Fibroblast of skin of back (primary cell): ENCODE data around the gene SLC4A8.
A peak's percentile ranks its signal among the peaks of the same experiment; 100 is the strongest.
"Not testable (repeated sequence)": the region's sequence is repeated elsewhere in the genome, so short reads cannot be mapped to it uniquely, and the experiment has no call there.

Experiments used
- DNase-seq: peaks from one replicate; pipeline ENCODE4 v3.0.0-alpha.2; 2013

SLC4A8 gene

DNA sequence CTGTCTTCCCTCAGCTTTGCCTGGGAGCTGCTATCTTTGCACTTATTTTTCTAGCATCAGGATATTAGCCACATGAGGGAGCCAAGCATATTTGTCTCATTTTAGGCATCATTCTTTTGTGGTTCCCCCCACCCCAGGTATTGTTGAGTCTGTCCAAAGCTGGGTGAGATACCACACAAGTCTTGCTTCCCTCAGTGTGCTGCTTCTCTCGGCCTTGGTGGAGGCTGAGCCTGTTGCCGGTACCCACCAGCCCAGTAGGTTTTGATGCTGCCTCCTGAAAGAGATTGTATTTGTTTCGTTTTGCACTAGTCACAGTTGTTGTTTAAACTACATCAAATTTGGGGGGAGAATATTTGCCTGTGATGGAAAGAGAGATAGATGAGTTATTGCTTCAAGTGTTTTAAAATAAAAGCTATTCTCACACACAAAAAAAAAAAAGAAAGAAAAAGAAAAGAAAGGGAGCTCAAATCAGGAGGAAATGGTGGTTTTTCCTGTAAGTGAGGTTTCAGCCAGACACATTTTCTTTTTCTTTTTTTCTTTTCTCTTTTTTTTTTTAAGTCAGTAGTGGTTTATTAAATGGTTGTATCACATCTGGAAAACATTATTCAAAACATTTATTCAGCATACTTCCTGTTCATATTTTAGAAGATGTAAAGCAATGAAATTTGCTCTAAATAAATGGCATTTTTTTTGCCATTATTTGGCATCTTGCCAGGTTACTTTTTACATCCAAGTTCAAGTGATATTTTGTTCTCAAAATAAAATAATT, 58.5 kb downstream of the SLC4A8 start:
- peak; percentile 28 for DNase-seq

GRCh38 chr12:51484119-51484518, 59.5 kb downstream of the SLC4A8 start:
- no peak for DNase-seq

- DNase-seq: no peak
Observed at GRCh38 chr12:51488281-51488680, 63.6 kb downstream of the SLC4A8 start.

DNA sequence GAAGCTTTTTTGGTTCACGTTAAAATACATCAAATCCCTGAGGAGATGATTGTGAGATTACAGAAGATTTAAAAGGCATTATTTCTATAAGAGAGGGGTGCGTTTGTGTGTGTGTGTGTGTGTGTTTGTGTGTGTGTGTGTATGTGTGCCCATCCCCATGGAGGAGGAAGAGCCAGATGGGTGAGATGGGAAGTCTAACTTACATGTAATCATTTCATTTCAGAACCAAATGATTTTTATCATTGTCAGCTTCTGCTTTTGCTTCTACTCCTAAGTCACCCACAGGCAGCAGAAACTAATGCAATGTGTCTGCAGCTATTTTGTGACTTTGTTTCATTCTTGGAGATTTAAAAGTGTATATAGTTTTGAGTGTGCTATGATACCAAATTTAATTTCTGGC, 68.7 kb downstream of the SLC4A8 start:
- DNase-seq: no peak

GRCh38 chr12:51496895-51497294, 72.3 kb downstream of the SLC4A8 start:
- no peak for DNase-seq

- DNase-seq: no peak
Observed at GRCh38 chr12:51504851-51505250, 80.2 kb downstream of the SLC4A8 start.

DNA sequence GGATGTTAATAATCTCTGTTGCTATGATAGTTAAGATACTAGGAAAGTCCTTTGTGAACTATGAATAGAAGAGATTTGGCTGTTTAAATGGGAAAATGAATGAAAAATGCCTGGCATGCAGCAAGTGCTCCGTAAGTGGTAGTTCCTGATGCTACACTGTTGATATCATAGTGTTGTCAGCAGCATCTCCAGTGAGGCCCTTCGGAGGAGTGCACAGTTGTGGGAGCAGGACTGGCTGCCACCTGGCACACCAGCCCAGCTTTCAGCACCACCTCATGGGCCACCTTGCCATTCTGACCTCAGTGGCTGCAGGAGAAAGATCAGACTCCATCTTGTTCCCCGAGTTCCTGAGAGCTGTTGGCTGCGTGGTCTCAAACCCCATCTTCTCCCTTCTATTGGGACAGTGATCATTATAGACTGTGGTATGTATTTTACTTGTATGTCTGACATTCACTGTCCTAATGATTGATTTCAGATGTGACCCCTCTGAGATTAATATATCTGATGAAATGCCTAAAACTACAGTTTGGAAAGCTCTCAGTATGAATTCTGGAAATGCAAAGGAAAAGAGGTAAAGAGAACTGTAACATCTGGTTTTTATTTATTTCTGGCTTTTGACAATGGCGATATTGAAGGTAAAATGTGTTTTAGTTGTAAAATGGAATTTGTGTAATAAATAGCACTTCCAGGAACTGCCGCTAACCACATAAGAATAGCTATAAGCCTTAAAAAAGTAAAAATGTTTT, 80.9 kb downstream of the SLC4A8 start:
- DNase-seq: no peak

- DNase-seq: no peak
Observed at GRCh38 chr12:51507178-51507577, 82.5 kb downstream of the SLC4A8 start.

GRCh38 chr12:51508285-51508684, 83.7 kb downstream of the SLC4A8 start:
- no peak for DNase-seq

GRCh38 chr12:51511546-51512260, 87.1 kb downstream of the SLC4A8 start:
- no peak for DNase-seq

- no peak for DNase-seq
Observed at GRCh38 chr12:51512438-51512837, 87.8 kb downstream of the SLC4A8 start.

- not testable (repeated sequence) for DNase-seq
Observed at GRCh38 chr12:51515037-51515436, 90.4 kb downstream of the SLC4A8 start.

- no peak for DNase-seq
Observed at GRCh38 chr12:51517316-51517715, 92.7 kb downstream of the SLC4A8 start.

DNA sequence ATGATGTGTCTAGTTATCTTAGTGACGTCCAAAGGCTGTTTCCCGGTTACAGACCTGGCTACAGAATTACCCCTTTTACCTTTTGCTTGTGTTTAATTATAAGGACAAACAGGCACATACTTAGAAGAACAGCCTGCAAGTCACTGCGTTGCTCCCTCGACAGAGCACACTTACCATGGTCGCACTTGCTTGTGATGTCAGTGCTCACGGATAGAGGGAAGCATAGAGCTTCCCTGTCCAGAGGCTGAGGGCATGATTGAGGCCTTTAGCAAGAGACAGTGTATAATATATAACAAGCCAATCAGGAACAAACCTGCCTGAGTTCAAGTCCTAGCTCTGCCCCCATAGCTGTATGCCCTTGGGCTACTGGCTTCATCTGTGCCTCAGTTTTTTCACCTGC, 93.2 kb downstream of the SLC4A8 start:
- no peak for DNase-seq

- DNase-seq: no peak
Observed at GRCh38 chr12:51519755-51520154, 95.1 kb downstream of the SLC4A8 start.

GRCh38 chr12:51520576-51521325, 96.1 kb downstream of the SLC4A8 start:
- no peak for DNase-seq

GRCh38 chr12:51521554-51522276, 97.1 kb downstream of the SLC4A8 start:
- DNase-seq: peak; percentile 43

DNA sequence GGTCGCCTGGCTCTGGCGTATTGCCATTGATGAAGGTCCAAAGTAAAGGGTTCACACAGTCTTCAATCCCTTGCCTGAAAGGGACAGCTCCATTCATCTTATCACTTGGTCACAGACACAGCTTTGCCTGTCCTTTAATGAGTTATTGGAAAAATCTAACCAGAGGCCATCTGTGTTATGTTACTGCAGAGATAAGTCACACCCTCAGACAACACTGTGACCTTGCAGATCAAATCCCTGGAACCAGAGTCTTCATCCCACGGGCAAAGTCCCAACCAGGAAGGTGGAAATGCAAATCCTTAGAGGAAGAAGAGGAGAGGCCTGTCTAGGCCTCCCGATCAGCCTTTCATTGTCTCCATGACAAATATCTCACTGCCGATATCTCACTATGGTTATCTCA, 98.1 kb downstream of the SLC4A8 start:
- DNase-seq: no peak

DNA sequence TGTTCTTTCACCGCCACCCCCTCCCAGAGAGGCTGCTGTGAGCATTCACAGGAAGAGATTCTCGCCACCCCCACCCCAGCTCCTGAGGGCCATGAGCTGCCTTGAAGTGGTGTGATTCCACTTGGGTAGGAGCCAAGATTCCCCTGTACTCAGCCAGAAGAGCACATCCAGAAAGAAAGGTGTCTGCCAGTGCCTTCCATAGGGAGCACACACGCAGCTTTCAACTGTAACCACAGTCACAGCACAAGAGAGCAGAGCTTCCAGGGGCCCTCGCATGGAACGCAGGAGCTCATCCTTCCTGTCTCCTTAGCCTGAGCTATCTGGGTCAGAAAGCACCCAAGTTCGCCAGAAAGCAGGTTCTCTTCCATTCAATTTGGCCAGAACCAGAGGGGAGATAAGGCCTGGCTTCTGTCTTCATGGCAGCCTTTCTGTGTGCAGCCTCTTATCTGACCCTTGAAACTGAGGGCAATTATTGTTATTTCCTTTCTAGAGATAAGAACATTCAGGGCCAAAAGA, 99.8 kb downstream of the SLC4A8 start:
- no peak for DNase-seq

DNA sequence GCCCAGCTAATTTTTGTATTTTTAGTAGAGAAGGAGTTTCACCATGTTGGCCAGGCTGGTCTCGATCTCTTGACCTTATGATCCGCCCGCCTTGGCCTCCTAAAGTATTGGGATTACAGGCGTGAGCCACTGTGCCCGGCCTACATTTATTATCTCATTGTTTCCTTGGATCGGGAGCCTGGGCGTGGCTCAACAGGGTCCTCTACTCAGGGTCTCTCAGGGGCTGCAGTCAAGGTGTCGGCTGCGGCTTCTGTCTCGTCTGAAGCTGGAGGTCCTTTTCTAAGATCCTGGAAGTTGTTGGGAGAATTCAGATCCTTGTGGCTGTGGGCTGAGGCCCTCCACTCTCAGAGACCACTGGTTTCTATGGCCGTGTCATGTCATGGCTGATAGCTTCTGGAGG, 100.9 kb downstream of the SLC4A8 start:
- DNase-seq: no peak

DNA sequence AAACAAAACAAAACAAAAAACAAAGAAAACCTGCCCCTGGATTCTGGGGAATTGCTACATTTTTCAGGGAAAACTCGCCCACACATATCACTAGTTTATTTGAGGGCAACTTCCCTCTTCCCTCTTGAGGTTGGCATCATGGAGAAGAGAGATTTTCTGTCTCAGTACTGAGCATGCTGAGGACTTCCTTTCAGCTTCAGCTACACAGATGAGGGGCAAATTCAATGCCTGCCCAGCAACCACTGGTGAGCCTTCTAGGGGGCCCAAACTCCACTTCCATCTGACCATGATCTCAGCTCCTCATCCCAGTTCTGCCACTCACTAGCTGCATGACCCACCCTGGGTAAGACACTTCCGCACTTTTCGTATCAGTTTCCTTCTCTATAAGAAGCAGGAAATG, 103.3 kb downstream of the SLC4A8 start:
- DNase-seq: no peak
